Endothelial cell of umbilical vein (primary cell): ENCODE data around the gene F5. TPM values are rescaled to one million over a fixed set of nuclear protein-coding genes. Genes with fewer than 3 reads are reported as not detected.

Source experiments
- BruUV-seq: library from RNA; stranded (reverse); fragments of 400-500 nt; replicated peaks from 2 replicates; lab custom pipeline; 2021; lab: Mats Ljungman, UMichigan
- CTCF ChIA-PET: fragments of 300-600, 350-600 bp; sonication (Branson Sonifier 250); formaldehyde crosslinking; loops from one replicate; lab custom pipeline; 2021; ENCODE audit warnings: antibody characterized with exemption, inconsistent platforms; lab: Charles Lee
- POLR2A ChIA-PET: fragments of 300-600, 350-600 bp; sonication (Branson Sonifier 250); formaldehyde crosslinking; loops from one replicate; lab custom pipeline; 2021; ENCODE audit warnings: antibody characterized with exemption, inconsistent platforms; lab: Charles Lee
- DNase-seq: peaks from one replicate; pipeline ENCODE4 v3.0.0-alpha.2; 2011; ENCODE audit warnings: low read depth, low spot score
- FAIRE-seq: peaks from 2 replicates; lab custom pipeline; 2011; peaks lifted over from hg19 to GRCh38; lab: Jason Lieb, UNC
- H2AFZ ChIP-seq: 2 replicates; pipeline ENCODE4 v1.6.0; 2012; ENCODE audit warnings: low read depth, low read length, control low read depth, inconsistent platforms
- H3K27ac ChIP-seq: 2 replicates; pipeline ENCODE4 v1.5.1; 2011; ENCODE audit warnings: low read depth, mild to moderate bottlenecking, control low read depth, low read length, moderate library complexity; ENCODE audit not compliant: insufficient read depth
- H3K27me3 ChIP-seq, 2 experiments: 2 replicates each; pipeline versions ENCODE4 v1.6.0 to v1.6.1; 2011; ENCODE audit warnings: low read length in 2 of 2, mixed read lengths in 1 of 2; ENCODE audit not compliant: control insufficient read depth in 2 of 2, insufficient read depth in 2 of 2
- H3K36me3 ChIP-seq, 2 experiments: 2 replicates in 1 of 2; 3 replicates in 1 of 2; pipeline ENCODE4 v1.5.1; 2011; ENCODE audit warnings: low read length in 2 of 2, mild to moderate bottlenecking in 1 of 2, moderate library complexity in 1 of 2; ENCODE audit not compliant: control insufficient read depth in 2 of 2, insufficient read depth in 2 of 2; ENCODE audit errors: extremely low read depth in 1 of 2
- H3K4me1 ChIP-seq: 3 replicates; pipeline ENCODE4 v1.5.1; 2011; ENCODE audit warnings: mild to moderate bottlenecking, low read length; ENCODE audit not compliant: control insufficient read depth, insufficient read depth; ENCODE audit errors: extremely low read depth
- H3K4me2 ChIP-seq: 2 replicates; pipeline ENCODE4 v1.6.1; 2011; ENCODE audit warnings: low read length, control low read depth, mixed read lengths; ENCODE audit not compliant: insufficient read depth
- H3K4me3 ChIP-seq, 3 experiments: fragments of 200-600 bp in 1 of 3; sonication (generic), shearing (Covaris generic) in 1 of 3; replicated peaks in 1 of 3; 2 replicates each; pipeline ENCODE4 v1.5.1; 2011 to 2016; ENCODE audit warnings: control low read depth in 3 of 3, low read length in 3 of 3, mild to moderate bottlenecking in 2 of 3, inconsistent platforms in 1 of 3, low read depth in 1 of 3, moderate library complexity in 1 of 3; ENCODE audit not compliant: insufficient read depth in 1 of 3
- H3K79me2 ChIP-seq: 2 replicates; pipeline ENCODE4 v1.6.0; 2012; ENCODE audit warnings: low read length, inconsistent platforms; ENCODE audit not compliant: control insufficient read depth, insufficient read depth
- H3K9ac ChIP-seq: replicated peaks from 2 replicates; pipeline ENCODE3; 2011; ENCODE audit warnings: low read length, control low read depth; ENCODE audit not compliant: insufficient read depth; ENCODE audit errors: extremely low read depth
- H3K9me1 ChIP-seq: replicated peaks from 3 replicates; pipeline ENCODE4 v1.6.0; 2011; ENCODE audit warnings: mild to moderate bottlenecking, low read length; ENCODE audit not compliant: control insufficient read depth, insufficient read depth; ENCODE audit errors: extremely low read depth
- H3K9me3 ChIP-seq: replicated peaks from 2 replicates; pipeline ENCODE4 v1.5.1; 2012; ENCODE audit warnings: low read length, inconsistent platforms; ENCODE audit not compliant: control insufficient read depth, insufficient read depth
- H4K20me1 ChIP-seq: replicated peaks from 2 replicates; pipeline ENCODE3; 2011; ENCODE audit warnings: mild to moderate bottlenecking, low read length; ENCODE audit not compliant: control insufficient read depth, insufficient read depth; ENCODE audit errors: extremely low read depth
- EZH2 ChIP-seq: IDR thresholded peaks from 2 replicates; pipeline ENCODE4 v1.6.1; 2012; ENCODE audit warnings: borderline replicate concordance, low read depth, mild to moderate bottlenecking, moderate library complexity, low read length, inconsistent platforms; ENCODE audit not compliant: severe bottlenecking
- FOS ChIP-seq: IDR thresholded peaks from 2 replicates; pipeline ENCODE4 v1.6.1; 2011; ENCODE audit warnings: mild to moderate bottlenecking, low read length, moderate library complexity, borderline replicate concordance; ENCODE audit not compliant: insufficient read depth
- GATA2 ChIP-seq: IDR thresholded peaks from 2 replicates; pipeline ENCODE4 v1.7.0; 2011; ENCODE audit warnings: low read depth, mild to moderate bottlenecking, moderate library complexity, mixed read lengths, low read length; ENCODE audit not compliant: insufficient read length, insufficient read depth
- JUN ChIP-seq: IDR thresholded peaks from 2 replicates; pipeline ENCODE4 v1.6.1; 2011; ENCODE audit warnings: borderline replicate concordance, low read depth; ENCODE audit not compliant: insufficient read length, insufficient read depth
- MAX ChIP-seq: IDR thresholded peaks from 2 replicates; pipeline ENCODE4 v1.6.1; 2011; ENCODE audit not compliant: insufficient read depth, insufficient read length
- MYC ChIP-seq: IDR thresholded peaks from one replicate; pipeline ENCODE4 v1.6.1; 2011; ENCODE audit warnings: mild to moderate bottlenecking, low read depth, low read length
- POLR2A ChIP-seq: IDR thresholded peaks from 2 replicates; pipeline ENCODE4 v1.6.1; 2012; ENCODE audit warnings: low read depth, mild to moderate bottlenecking, control low read depth, low read length
- POLR2AphosphoS5 ChIP-seq: IDR thresholded peaks from 2 replicates; pipeline ENCODE4 v1.6.1; 2012; ENCODE audit warnings: low read depth, mild to moderate bottlenecking, control low read depth, low read length, moderate library complexity; ENCODE audit not compliant: insufficient read depth
- dilution Hi-C: fragments of 300-500 bp; cut with MboI; formaldehyde crosslinking; loops from one replicate; pipeline ENCODE4 v1.15.0; 2019; ENCODE audit warnings: low sequenced_read_pairs; ENCODE audit not compliant: extremely low pct_ligation_motif_present
- intact Hi-C: fragments of 100-400 bp; cut with micrococcal nuclease; formaldehyde crosslinking; loops from one replicate; pipeline ENCODE4 v1.10.0; 2022
- polyA plus RNA-seq, 4 experiments: library from polyadenylated mRNA; depleted of rRNA in 3 of 4; stranded (reverse) in 3 of 4; unstranded in 1 of 4; fragments of >200 nt; gene quantifications; 2 replicates each; pipeline versions ENCODE4 v1.2.1 to v1.2.3, GENCODE V29; 2011 to 2012; ENCODE audit warnings: missing spikeins in 1 of 4
- total RNA-seq: library from RNA; stranded (reverse); gene quantifications from 2 replicates; pipeline ENCODE4 v1.2.3, GENCODE V29; 2021
- TF ChIP-seq, protein P1 (sequence below), 2 donors: IDR thresholded peaks; 1 replicate in 1 of 2; 2 replicates in 1 of 2; pipeline ENCODE4 v1.5.1; 2011; ENCODE audit warnings: low read length in 2 of 2, mild to moderate bottlenecking in 2 of 2, moderate library complexity in 2 of 2, control low read depth in 1 of 2, inconsistent platforms in 1 of 2, low read depth in 1 of 2; ENCODE audit not compliant: insufficient read depth in 1 of 2; ENCODE audit errors: extremely low read depth in 1 of 2

The F5 gene
- total and polyA plus RNA-seq, 2 donors (not counting 3 experiments of a cell fraction or from before 2014, with no cell fraction given) = not detected

DNA sequence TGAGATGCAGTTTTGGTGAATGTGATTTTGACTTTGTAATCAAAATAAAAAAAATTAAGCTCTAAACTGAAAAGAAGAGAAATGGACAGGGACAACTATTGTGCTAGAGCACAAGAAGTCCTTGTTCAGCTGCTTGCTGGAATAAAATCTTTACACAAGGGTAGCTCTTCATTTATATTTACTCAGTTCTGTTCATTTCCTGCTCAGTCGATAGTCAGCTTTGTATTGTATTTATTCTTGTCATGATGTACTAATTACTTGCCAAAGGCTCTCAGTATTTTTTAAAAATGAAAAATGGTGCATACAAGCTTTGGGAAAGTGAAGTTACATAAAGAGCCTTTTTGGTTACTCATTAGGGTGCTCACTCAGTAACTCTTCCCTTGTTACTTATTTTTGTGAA is 17.8 kb downstream of the F5 start:
- CTCF ChIA-PET = interaction anchor here (0.7 to 2.5 kb wide), 4 partner anchors 18 to 965 kb away, joined by 3 to 7 read pairs (median 4); partner anchors contain the start of gene F5
- Histone ChIP-seq H3K36me3 (no peaks in the 10 kb centered on the region), H3K27ac (no peak overlapping the region), H4K20me1 (no peaks in the 10 kb centered on the region), H3K9ac (no peak overlapping the region), H3K4me3 (no peak overlapping the region), H3K4me1 (peaks cover 8% of the 10 kb centered on the region), H3K79me2 (no peaks in the 10 kb centered on the region), H2AFZ (no peak overlapping the region), H3K4me2 (no peak overlapping the region), H3K9me3 (no peaks in the 10 kb centered on the region), H3K27me3 (no peaks in the 10 kb centered on the region), H3K9me1 (no peaks in the 10 kb centered on the region)
- DNase-seq (no peak), FAIRE-seq (no peak)
- intact Hi-C loops = no loop called here
- no peak for TF ChIP-seq POLR2A
- no peak for TF ChIP-seq EZH2
- no peak for TF ChIP-seq JUN
- TF ChIP-seq, protein P1, sequence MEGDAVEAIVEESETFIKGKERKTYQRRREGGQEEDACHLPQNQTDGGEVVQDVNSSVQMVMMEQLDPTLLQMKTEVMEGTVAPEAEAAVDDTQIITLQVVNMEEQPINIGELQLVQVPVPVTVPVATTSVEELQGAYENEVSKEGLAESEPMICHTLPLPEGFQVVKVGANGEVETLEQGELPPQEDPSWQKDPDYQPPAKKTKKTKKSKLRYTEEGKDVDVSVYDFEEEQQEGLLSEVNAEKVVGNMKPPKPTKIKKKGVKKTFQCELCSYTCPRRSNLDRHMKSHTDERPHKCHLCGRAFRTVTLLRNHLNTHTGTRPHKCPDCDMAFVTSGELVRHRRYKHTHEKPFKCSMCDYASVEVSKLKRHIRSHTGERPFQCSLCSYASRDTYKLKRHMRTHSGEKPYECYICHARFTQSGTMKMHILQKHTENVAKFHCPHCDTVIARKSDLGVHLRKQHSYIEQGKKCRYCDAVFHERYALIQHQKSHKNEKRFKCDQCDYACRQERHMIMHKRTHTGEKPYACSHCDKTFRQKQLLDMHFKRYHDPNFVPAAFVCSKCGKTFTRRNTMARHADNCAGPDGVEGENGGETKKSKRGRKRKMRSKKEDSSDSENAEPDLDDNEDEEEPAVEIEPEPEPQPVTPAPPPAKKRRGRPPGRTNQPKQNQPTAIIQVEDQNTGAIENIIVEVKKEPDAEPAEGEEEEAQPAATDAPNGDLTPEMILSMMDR (IDR thresholded peaks at IDR 0.05; ENCODE audit: extremely low read depth in 1 of 2, insufficient read depth in 1 of 2, low read depth in 1 of 2, low read length in 2 of 2) = no peak
- TF ChIP-seq MAX = no peak
- no peak for TF ChIP-seq FOS
- no peak for TF ChIP-seq POLR2AphosphoS5
- TF ChIP-seq GATA2 = no peak
- no peak for TF ChIP-seq MYC
- no TSS peak for BruUV-seq
- POLR2A ChIA-PET = no interaction called here
- dilution Hi-C loops = no loop called here
